PFSK-1 (cell line): ENCODE measurements around the gene ISOC2.

ENCODE experiments used
- FOXP2 ChIP-seq: optimal IDR thresholded peaks from 2 replicates; pipeline ENCODE3; 2011; ENCODE audit warnings: borderline replicate concordance, control low read depth, inconsistent platforms; ENCODE audit not compliant: insufficient read depth; ENCODE audit errors: extremely low read length, extremely low read depth
- TAF1 ChIP-seq: IDR thresholded peaks from 2 replicates; pipeline ENCODE4 v1.6.1; 2012; ENCODE audit warnings: low read length, control low read depth, borderline replicate concordance; ENCODE audit not compliant: insufficient read depth

DNA sequence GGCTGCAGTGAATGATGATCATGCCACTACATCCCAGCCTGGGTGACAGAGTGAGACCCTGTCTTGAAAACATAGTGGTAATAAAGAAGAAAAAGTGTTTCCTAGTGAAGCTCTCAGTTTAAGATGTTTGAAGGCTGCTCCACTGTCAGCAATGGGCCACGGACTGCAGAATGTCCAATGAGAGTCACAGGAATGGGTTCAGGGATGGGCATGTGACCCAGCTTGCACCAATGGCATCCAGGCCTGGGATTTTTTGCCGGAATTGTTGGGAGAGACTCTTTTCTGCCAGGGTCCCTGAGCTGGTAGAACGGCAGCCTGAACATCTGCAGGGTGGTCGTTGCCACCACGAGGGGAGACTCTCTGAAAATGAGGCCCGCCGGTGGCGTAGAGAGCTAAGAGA lies 24.6 kb downstream of the ISOC2 start:
- TF ChIP-seq TAF1: no peak
- no peak for TF ChIP-seq FOXP2
